NCI-H2029 (cell line): ENCODE results near the gene DCAF4.

Source experiments
- DNase-seq: peaks from one replicate; lab custom pipeline; 2025; lab: John Stamatoyannopoulos, UW

DCAF4 gene

GRCh38 chr14:72894623-72895378, 31.5 kb upstream of the DCAF4 start:
- no peak for DNase-seq

- no peak for DNase-seq
These were observed 27.8 kb upstream of the DCAF4 start for GRCh38 chr14:72898448-72898847.

- DNase-seq, result no peak
These were observed 24.9 kb upstream of the DCAF4 start for GRCh38 chr14:72901361-72901760.

GRCh38 chr14:72902801-72903530, 23.3 kb upstream of the DCAF4 start:
- no peak for DNase-seq

- no peak for DNase-seq
These were observed 22.5 kb upstream of the DCAF4 start for GRCh38 chr14:72903716-72904115.

- no peak for DNase-seq
These were observed 22.0 kb upstream of the DCAF4 start for GRCh38 chr14:72904218-72904617.

- DNase-seq, result no peak
These were observed 21.3 kb upstream of the DCAF4 start for GRCh38 chr14:72904840-72905561.

GRCh38 chr14:72906316-72906715, 19.9 kb upstream of the DCAF4 start:
- no peak for DNase-seq

- no peak for DNase-seq
These were observed 19.4 kb upstream of the DCAF4 start for GRCh38 chr14:72906879-72907278.

- DNase-seq, result no peak
These were observed 18.4 kb upstream of the DCAF4 start for GRCh38 chr14:72907886-72908285.

- no peak for DNase-seq
These were observed 17.1 kb upstream of the DCAF4 start for GRCh38 chr14:72909163-72909562.

- DNase-seq, result no peak
These were observed 12.5 kb upstream of the DCAF4 start for GRCh38 chr14:72913809-72914208.

GRCh38 chr14:72916174-72916573, 10.1 kb upstream of the DCAF4 start:
- no peak for DNase-seq

- DNase-seq, result no peak
These were observed 9.0 kb upstream of the DCAF4 start for GRCh38 chr14:72917094-72917802.

GRCh38 chr14:72920008-72920407, 6.3 kb upstream of the DCAF4 start:
- no peak for DNase-seq

- DNase-seq, result no peak
These were observed 4.9 kb upstream of the DCAF4 start for GRCh38 chr14:72921396-72921795.

GRCh38 chr14:72924337-72924736, 1.9 kb upstream of the DCAF4 start:
- peak; percentile 53 for DNase-seq

- DNase-seq, result no peak
These were observed 999 bp upstream of the DCAF4 start for GRCh38 chr14:72925171-72925759.

GRCh38 chr14:72925815-72926291, 411 bp upstream of the DCAF4 start:
- DNase-seq, result no peak

- DNase-seq, result no peak
These were observed 2.6 kb downstream of the DCAF4 start for GRCh38 chr14:72928872-72929271.

GRCh38 chr14:72929316-72930080, 3.2 kb downstream of the DCAF4 start:
- DNase-seq, result no peak
